GM18909 (cell line): Measurements from ENCODE around the gene P2RX1.

ENCODE experiments used
- ATAC-seq: cut with Tn5 transposase; IDR thresholded peaks from one replicate; pipeline ENCODE4 v1.9.1; 2021; ENCODE audit warnings: mild to moderate bottlenecking; ENCODE audit not compliant: unreplicated experiment, poor library complexity

P2RX1 gene

GRCh38 chr17:3891626-3892094 lies 24.6 kb downstream of the P2RX1 start:
- ATAC-seq, result no peak

GRCh38 chr17:3890878-3891219 lies 25.4 kb downstream of the P2RX1 start:
- no peak for ATAC-seq

GRCh38 chr17:3890082-3890877 lies 26.0 kb downstream of the P2RX1 start:
- no peak for ATAC-seq

- no peak for ATAC-seq
These were observed 26.8 kb downstream of the P2RX1 start for GRCh38 chr17:3889325-3890012.

- no peak for ATAC-seq
These were observed 27.7 kb downstream of the P2RX1 start for GRCh38 chr17:3888343-3889171.

- no peak for ATAC-seq
These were observed 28.5 kb downstream of the P2RX1 start for GRCh38 chr17:3887804-3888203.

GRCh38 chr17:3887394-3887793 lies 28.9 kb downstream of the P2RX1 start:
- ATAC-seq, result no peak

GRCh38 chr17:3886776-3887175 lies 29.5 kb downstream of the P2RX1 start:
- no peak for ATAC-seq

GRCh38 chr17:3885970-3886369 lies 30.3 kb downstream of the P2RX1 start:
- ATAC-seq, result no peak

- no peak for ATAC-seq
These were observed 31.0 kb downstream of the P2RX1 start for GRCh38 chr17:3885271-3885670.

GRCh38 chr17:3884188-3884587 lies 32.1 kb downstream of the P2RX1 start:
- no peak for ATAC-seq

GRCh38 chr17:3882276-3882675 lies 34.0 kb downstream of the P2RX1 start:
- no peak for ATAC-seq

GRCh38 chr17:3880983-3881382 lies 35.3 kb downstream of the P2RX1 start:
- no peak for ATAC-seq

GRCh38 chr17:3879591-3880417 lies 36.5 kb downstream of the P2RX1 start:
- ATAC-seq, result no peak

GRCh38 chr17:3879186-3879585 lies 37.1 kb downstream of the P2RX1 start:
- ATAC-seq, result no peak

- no peak for ATAC-seq
These were observed 39.0 kb downstream of the P2RX1 start for GRCh38 chr17:3877220-3877619.

GRCh38 chr17:3875317-3875716 lies 40.9 kb downstream of the P2RX1 start:
- no peak for ATAC-seq

- no peak for ATAC-seq
These were observed 42.4 kb downstream of the P2RX1 start for GRCh38 chr17:3873862-3874261.

GRCh38 chr17:3870871-3871306 lies 45.4 kb downstream of the P2RX1 start:
- no peak for ATAC-seq

- no peak for ATAC-seq
These were observed 48.7 kb downstream of the P2RX1 start for GRCh38 chr17:3867606-3868005.
